GM13976 (cell line): ENCODE measurements around the gene SPRED2.

Source experiments
- DNase-seq: peaks from one replicate; pipeline ENCODE4 v3.0.0; 2012; ENCODE audit warnings: low spot score
- in situ Hi-C: fragments of 300-500 bp; cut with MboI; formaldehyde crosslinking; loops from one replicate; pipeline ENCODE4 v1.12.0; 2022; ENCODE audit warnings: low sequenced_read_pairs, mixed read lengths, inconsistent platforms; ENCODE audit not compliant: unreplicated experiment
- TF ChIP-seq, protein P1 (sequence below): IDR thresholded peaks from 2 replicates; pipeline ENCODE4 v1.5.1; 2012; ENCODE audit warnings: borderline replicate concordance, mild to moderate bottlenecking; ENCODE audit not compliant: insufficient read depth; ENCODE audit errors: extremely low read depth, missing control alignments, control extremely low read depth

Gene SPRED2

DNA sequence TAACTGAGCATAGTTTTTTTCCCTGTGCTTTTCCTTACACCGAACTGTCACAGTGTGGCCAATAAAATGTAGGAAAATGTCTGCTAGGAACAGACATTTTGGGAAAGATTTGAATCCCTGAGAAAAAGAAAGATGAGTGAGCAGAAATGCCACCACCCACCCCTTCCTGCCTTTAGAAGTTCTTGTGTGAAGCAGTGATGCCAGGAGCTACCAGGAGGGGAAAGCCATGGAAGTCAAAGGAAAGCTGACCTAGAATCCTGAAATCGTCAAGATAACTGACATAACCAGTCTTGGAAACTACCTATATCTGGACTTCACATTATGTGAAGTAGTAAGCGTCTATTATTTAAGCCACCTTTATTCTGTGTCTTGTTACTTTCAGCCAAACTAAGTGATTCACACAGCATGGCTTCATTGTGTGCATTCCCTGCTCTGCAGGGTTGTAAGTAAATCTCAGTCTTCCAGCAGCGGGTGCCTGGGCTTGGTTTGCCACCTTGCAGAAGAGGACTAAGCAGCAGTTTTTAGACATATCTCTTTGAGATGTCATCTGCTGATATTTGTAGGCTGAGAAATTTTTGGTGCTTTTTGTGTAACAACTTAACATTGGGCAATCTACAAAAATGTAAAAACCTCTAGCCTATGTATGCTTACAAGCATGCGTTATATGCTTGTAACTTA is 11.2 kb upstream of the SPRED2 start:
- no peak for DNase-seq
- TF ChIP-seq, protein P1, sequence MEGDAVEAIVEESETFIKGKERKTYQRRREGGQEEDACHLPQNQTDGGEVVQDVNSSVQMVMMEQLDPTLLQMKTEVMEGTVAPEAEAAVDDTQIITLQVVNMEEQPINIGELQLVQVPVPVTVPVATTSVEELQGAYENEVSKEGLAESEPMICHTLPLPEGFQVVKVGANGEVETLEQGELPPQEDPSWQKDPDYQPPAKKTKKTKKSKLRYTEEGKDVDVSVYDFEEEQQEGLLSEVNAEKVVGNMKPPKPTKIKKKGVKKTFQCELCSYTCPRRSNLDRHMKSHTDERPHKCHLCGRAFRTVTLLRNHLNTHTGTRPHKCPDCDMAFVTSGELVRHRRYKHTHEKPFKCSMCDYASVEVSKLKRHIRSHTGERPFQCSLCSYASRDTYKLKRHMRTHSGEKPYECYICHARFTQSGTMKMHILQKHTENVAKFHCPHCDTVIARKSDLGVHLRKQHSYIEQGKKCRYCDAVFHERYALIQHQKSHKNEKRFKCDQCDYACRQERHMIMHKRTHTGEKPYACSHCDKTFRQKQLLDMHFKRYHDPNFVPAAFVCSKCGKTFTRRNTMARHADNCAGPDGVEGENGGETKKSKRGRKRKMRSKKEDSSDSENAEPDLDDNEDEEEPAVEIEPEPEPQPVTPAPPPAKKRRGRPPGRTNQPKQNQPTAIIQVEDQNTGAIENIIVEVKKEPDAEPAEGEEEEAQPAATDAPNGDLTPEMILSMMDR = no peak
- in situ Hi-C loops = no loop called here

GRCh38 chr2:65442420-65443020 is 10.1 kb upstream of the SPRED2 start:
- TF ChIP-seq, protein P1 = no peak
- DNase-seq = no peak
- in situ Hi-C loops = no loop called here

- DNase-seq = no peak
- in situ Hi-C loops = no loop called here
- TF ChIP-seq, protein P1 = no peak
These were observed 5.9 kb upstream of the SPRED2 start for GRCh38 chr2:65438137-65438899.

DNA sequence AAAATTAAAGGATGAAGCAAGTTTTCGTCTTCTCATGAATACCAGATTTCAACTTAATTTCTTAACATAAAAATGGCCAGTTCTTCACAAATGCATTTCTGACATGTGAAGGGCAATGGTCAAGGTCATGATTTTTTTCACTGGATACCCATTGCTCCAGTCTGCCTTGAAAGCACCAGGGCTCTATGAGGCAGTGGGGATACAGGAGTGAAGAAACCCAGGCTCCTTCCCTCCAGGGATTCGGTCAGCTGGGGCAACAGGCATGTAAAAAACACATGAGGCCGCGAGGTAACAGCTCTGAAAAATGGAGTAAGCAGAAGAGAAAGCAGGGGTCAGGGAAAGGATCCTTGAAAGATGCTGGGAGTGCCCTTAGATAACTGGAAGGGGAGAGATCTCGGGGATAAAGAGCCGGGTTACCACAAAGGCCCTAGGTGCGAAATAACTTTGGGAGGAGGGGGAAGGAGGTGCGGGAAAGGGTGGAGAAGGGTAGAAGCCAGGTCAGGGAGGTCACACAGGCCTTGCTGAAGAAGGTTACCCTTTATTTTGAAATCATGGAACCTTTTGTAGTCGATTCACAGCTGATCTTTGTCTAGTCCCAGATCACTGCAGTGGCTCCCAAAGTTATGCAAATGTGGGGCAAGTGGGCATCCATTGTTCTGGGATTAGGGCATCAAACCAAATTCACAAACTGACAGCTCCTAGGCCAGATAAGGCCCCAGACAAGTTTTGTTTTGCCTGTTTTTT is 5.2 kb upstream of the SPRED2 start:
- no peak for DNase-seq
- in situ Hi-C loops = no loop called here
- TF ChIP-seq, protein P1 = no peak

DNA sequence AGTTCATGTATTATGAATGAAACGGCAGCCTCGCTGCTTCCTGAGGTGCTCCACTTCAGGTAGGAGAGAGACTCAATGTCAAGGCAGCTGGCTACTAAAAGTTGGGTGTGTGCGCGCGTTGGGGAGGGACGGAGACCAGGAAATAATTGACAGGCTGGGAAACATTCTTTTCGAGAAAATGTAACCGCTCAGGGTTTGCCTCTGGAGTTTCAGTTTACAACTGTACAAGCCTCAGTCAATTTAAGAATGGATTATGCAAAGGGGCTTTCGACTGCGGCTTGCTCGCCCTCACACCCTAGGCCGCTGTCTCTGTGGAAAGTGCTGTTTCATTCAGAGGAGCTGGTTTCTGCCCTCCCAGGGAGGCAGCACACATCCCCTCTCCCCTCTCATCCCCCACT is 4.4 kb upstream of the SPRED2 start:
- peak; percentile 83 for DNase-seq
- in situ Hi-C loops = no loop called here
- TF ChIP-seq, protein P1 = no peak

GRCh38 chr2:65436169-65436823 is 3.9 kb upstream of the SPRED2 start:
- DNase-seq = peak; percentile 77
- in situ Hi-C loops = no loop called here
- TF ChIP-seq, protein P1 = no peak
